MM.1S (cell line): ENCODE measurements around the gene MTREX.

ENCODE experiments used
- DNase-seq: peaks from one replicate; pipeline ENCODE4 v3.0.0-alpha.2; 2015
- H2AFZ ChIP-seq: fragments of 300-600 bp; sonication (generic); 2 replicates; pipeline ENCODE4 v1.6.0; 2016; ENCODE audit warnings: antibody characterized with exemption, low read length
- H3F3A ChIP-seq: fragments of 300-600 bp; sonication (generic); 2 replicates; pipeline ENCODE4 v1.6.1; 2016; ENCODE audit warnings: mild to moderate bottlenecking, antibody characterized with exemption, low read length, moderate library complexity, mixed read lengths; ENCODE audit not compliant: insufficient read depth
- H3K27ac ChIP-seq: fragments of 300-600 bp; sonication (generic); 2 replicates; pipeline ENCODE4 v1.5.1; 2016; ENCODE audit warnings: mild to moderate bottlenecking, low read length
- H3K27me3 ChIP-seq: fragments of 300-600 bp; sonication (generic); replicated peaks from 2 replicates; pipeline ENCODE4 v1.6.0; 2016; ENCODE audit warnings: low read length; ENCODE audit not compliant: insufficient read depth
- H3K36me3 ChIP-seq: fragments of 300-600 bp; sonication (generic); replicated peaks from 2 replicates; pipeline ENCODE4 v1.6.1; 2016; ENCODE audit warnings: mild to moderate bottlenecking, low read length, mixed read lengths; ENCODE audit not compliant: insufficient read depth
- H3K4me1 ChIP-seq: fragments of 300-600 bp; sonication (generic); 2 replicates; pipeline ENCODE4 v1.6.1; 2016; ENCODE audit warnings: low read length, mixed read lengths
- H3K4me2 ChIP-seq: fragments of 300-600 bp; sonication (generic); 2 replicates; pipeline ENCODE4 v1.6.0; 2016; ENCODE audit warnings: low read depth, low read length
- H3K4me3 ChIP-seq: fragments of 300-600 bp; sonication (generic); 2 replicates; pipeline ENCODE4 v1.5.1; 2016; ENCODE audit warnings: low read length, mixed read lengths
- H3K79me2 ChIP-seq: fragments of 300-600 bp; sonication (generic); 2 replicates; pipeline ENCODE4 v1.6.1; 2016; ENCODE audit warnings: mixed run types, low read length, mixed read lengths
- H3K9ac ChIP-seq: fragments of 300-600 bp; sonication (generic); 2 replicates; pipeline ENCODE4 v1.6.1; 2016; ENCODE audit warnings: low read length, mixed read lengths
- H3K9me2 ChIP-seq: fragments of 300-600 bp; sonication (generic); replicated peaks from 2 replicates; pipeline ENCODE4 v1.6.1; 2016; ENCODE audit warnings: mild to moderate bottlenecking, low read length, mixed read lengths; ENCODE audit not compliant: insufficient read depth
- H3K9me3 ChIP-seq: fragments of 300-600 bp; sonication (generic); replicated peaks from 2 replicates; pipeline ENCODE4 v1.6.1; 2016; ENCODE audit warnings: mild to moderate bottlenecking, low read length, mixed read lengths; ENCODE audit not compliant: insufficient read depth
- H4K20me1 ChIP-seq: fragments of 300-600 bp; sonication (generic); 2 replicates; pipeline ENCODE4 v1.6.1; 2016; ENCODE audit warnings: mild to moderate bottlenecking, low read length, moderate library complexity, mixed read lengths; ENCODE audit not compliant: insufficient read depth
- EZH2 ChIP-seq: fragments of 300-600 bp; sonication (generic); optimal IDR thresholded peaks from 2 replicates; pipeline ENCODE3; 2017; ENCODE audit warnings: low read depth, mild to moderate bottlenecking, antibody characterized with exemption, low read length, mixed read lengths
- EZH2phosphoT487 ChIP-seq: fragments of 300-600 bp; sonication (generic); IDR thresholded peaks from 2 replicates; pipeline ENCODE4 v1.6.1; 2018; ENCODE audit warnings: antibody characterized with exemption, low read length
- TF ChIP-seq, protein P1 (sequence below): fragments of 300-600 bp; sonication (generic); IDR thresholded peaks from 2 replicates; pipeline ENCODE4 v1.5.1; 2016; ENCODE audit warnings: antibody characterized with exemption, low read length, mixed read lengths

The MTREX gene

DNA sequence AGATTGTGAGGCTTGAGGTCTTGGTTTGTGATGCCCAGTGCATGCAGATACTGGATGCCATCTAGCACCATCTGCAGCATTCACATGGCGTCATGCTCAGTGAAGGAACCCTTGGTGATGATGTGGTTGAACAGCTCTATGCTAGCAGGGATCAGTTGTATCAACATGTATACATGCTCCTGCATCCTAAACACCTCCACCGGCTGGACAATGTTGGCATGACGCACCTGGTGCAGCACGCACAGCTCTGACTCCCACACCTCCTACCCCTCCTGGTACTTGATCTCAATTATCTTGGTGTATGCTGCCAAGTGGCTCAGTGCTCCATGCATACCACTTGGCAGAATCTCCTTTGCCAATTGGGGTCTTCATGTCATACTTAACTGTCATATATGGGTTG lies 49.1 kb downstream of the MTREX start:
- Histone ChIP-seq H3K9ac (no peak overlapping the region), H3K9me2 (no peaks in the 10 kb centered on the region), H3K4me3 (no peak overlapping the region), H3K79me2 (no peaks in the 10 kb centered on the region), H3F3A (no peaks in the 10 kb centered on the region), H3K4me2 (no peak overlapping the region), H3K9me3 (no peaks in the 10 kb centered on the region), H3K27ac (no peak overlapping the region), H3K4me1 (no peaks in the 10 kb centered on the region), H3K36me3 (no peaks in the 10 kb centered on the region; the same call in 1 of the 2 replicates), H2AFZ (no peak overlapping the region), H3K27me3 (no peaks in the 10 kb centered on the region), H4K20me1 (no peaks in the 10 kb centered on the region)
- TF ChIP-seq EZH2phosphoT487 (no peak), EZH2 (no peak)
- TF ChIP-seq, protein P1, sequence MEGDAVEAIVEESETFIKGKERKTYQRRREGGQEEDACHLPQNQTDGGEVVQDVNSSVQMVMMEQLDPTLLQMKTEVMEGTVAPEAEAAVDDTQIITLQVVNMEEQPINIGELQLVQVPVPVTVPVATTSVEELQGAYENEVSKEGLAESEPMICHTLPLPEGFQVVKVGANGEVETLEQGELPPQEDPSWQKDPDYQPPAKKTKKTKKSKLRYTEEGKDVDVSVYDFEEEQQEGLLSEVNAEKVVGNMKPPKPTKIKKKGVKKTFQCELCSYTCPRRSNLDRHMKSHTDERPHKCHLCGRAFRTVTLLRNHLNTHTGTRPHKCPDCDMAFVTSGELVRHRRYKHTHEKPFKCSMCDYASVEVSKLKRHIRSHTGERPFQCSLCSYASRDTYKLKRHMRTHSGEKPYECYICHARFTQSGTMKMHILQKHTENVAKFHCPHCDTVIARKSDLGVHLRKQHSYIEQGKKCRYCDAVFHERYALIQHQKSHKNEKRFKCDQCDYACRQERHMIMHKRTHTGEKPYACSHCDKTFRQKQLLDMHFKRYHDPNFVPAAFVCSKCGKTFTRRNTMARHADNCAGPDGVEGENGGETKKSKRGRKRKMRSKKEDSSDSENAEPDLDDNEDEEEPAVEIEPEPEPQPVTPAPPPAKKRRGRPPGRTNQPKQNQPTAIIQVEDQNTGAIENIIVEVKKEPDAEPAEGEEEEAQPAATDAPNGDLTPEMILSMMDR = no peak
- DNase-seq = no peak

DNA sequence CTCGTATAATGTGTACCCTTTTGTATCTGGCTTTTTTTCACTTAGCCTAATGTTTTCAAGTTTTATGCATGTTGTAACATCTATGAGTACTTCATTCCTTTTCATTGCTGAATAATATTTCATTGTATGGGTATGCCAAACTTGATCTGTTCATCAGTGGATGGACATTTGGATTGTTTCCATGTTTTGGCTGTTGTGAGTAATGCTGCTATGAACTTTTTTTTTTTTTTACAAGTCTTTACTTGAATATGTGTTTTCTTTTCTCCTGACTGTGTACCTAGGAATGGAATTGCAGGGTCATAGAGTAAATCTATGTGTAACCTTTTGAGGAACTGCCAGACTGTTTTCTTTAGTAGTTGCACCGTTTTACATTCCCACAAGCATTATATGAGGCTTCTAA lies 52.4 kb downstream of the MTREX start:
- no peak overlapping the region for H2AFZ ChIP-seq
- no peaks in the 10 kb centered on the region for H4K20me1 ChIP-seq
- no peaks in the 10 kb centered on the region for H3K9me2 ChIP-seq
- no peaks in the 10 kb centered on the region; the same call in 1 of the 2 replicates for H3K36me3 ChIP-seq
- no peak overlapping the region for H3K4me3 ChIP-seq
- no peak overlapping the region for H3K4me2 ChIP-seq
- H3K79me2 ChIP-seq = no peaks in the 10 kb centered on the region
- no peaks in the 10 kb centered on the region for H3K27me3 ChIP-seq
- no peak for TF ChIP-seq EZH2
- H3F3A ChIP-seq = no peaks in the 10 kb centered on the region
- no peaks in the 10 kb centered on the region for H3K4me1 ChIP-seq
- H3K9me3 ChIP-seq = no peaks in the 10 kb centered on the region
- H3K27ac ChIP-seq = no peak overlapping the region
- DNase-seq = no peak
- no peak overlapping the region for H3K9ac ChIP-seq

DNA sequence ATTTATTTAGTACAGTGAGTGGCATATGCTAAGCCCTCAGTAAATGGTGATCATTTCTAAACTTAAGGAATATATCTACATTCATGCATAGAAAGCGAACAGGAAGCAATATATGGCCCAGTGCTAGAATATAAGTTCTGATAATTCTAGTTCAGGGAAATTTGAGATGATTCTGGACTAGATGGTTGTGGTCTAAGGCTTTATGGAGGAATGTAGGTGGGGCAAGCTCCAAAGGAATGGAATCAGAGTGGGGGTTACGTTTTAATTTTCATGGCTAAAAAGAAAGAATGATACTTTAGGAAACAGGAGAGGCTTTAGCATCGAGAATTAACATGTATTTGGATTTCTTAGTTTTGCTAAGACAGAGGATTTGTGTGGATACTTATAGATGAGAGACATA lies 56.1 kb downstream of the MTREX start:
- TF ChIP-seq EZH2phosphoT487 = no peak
- TF ChIP-seq, protein P1 = no peak
- no peak for TF ChIP-seq EZH2
- H4K20me1 ChIP-seq = no peaks in the 10 kb centered on the region
- H3K4me1 ChIP-seq = no peaks in the 10 kb centered on the region
- no peaks in the 10 kb centered on the region for H3K9me2 ChIP-seq
- no peaks in the 10 kb centered on the region for H3K79me2 ChIP-seq
- no peak for DNase-seq
- peaks cover 5% of the 10 kb centered on the region; the same call in 1 of the 2 replicates for H3K36me3 ChIP-seq
- no peak overlapping the region for H3K4me2 ChIP-seq
- H3F3A ChIP-seq = no peaks in the 10 kb centered on the region
- no peaks in the 10 kb centered on the region for H3K27me3 ChIP-seq
- no peaks in the 10 kb centered on the region for H3K9me3 ChIP-seq
- no peak overlapping the region for H2AFZ ChIP-seq
- no peak overlapping the region for H3K9ac ChIP-seq
- H3K27ac ChIP-seq = no peak overlapping the region
- H3K4me3 ChIP-seq = no peak overlapping the region

DNA sequence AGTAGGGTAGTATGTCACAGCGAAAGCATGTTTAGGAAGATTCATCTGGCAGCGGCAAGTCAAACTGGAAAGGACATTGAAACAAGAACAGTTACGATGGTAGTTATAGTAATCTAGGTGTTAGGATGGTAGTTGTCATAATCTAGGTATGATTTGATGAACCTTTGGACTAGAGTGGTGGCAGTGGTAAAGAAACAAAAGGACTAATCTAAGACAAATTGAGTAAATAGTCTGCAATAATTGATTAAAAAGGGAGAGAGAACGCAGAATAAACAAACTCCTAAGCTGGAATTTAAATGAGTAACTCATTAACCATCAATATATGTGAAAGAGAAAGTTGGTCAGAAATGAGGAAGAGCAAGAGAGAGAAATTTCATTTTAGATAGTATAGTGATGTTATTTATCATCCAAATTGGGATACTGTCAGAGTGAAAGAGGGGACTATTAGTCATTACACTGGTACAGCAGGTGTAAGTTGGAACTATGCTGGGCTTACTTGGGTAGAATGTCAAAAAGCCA lies 56.8 kb downstream of the MTREX start:
- Histone ChIP-seq H3K27me3 (no peaks in the 10 kb centered on the region), H3K9ac (no peak overlapping the region), H3K9me2 (no peaks in the 10 kb centered on the region), H3K27ac (no peak overlapping the region), H3K4me2 (no peak overlapping the region), H3K4me1 (no peaks in the 10 kb centered on the region), H3K4me3 (no peak overlapping the region), H4K20me1 (no peaks in the 10 kb centered on the region), H3K79me2 (no peaks in the 10 kb centered on the region), H2AFZ (no peak overlapping the region), H3K36me3 (peaks cover 5% of the 10 kb centered on the region; the same call in 1 of the 2 replicates), H3K9me3 (no peaks in the 10 kb centered on the region), H3F3A (no peaks in the 10 kb centered on the region)
- DNase-seq = no peak
- TF ChIP-seq, protein P1 = no peak
- no peak for TF ChIP-seq EZH2phosphoT487
- no peak for TF ChIP-seq EZH2
